ENCODE results near the gene NPIPB2. TPM values are rescaled to one million over a fixed set of nuclear protein-coding genes. Genes with fewer than 3 reads are reported as not detected.

NPIPB2 gene
- total and polyA plus RNA-seq, 2 of the 13 experiments (the other 11 are each of a cell fraction or from before 2014, with no cell fraction given), result 1.8 to 4.1 TPM

GRCh38 chr16:11914210-11915113, 27.4 kb downstream of the NPIPB2 start:
- BruUV-seq (replicated peaks), result TSS peak; percentile 45
- peak overlapping the region; percentile 92 for H3K9ac ChIP-seq (ENCODE audit: insufficient read depth, low read depth, low read length)
- H3K79me2 ChIP-seq (ENCODE audit: insufficient read depth, low read length), result peaks cover 59% of the 10 kb centered on the region
- WGBS (ENCODE audit: low lambda C conversion rate), result 1% methylated on average over 30 of the region's 30 CpGs
- no peaks in the 10 kb centered on the region; a peak in 1 of 5 replicates for H3K27me3 ChIP-seq (ENCODE audit: control insufficient read depth in 1 of 2, insufficient read depth in 2 of 2, low read length in 2 of 2)
- H3K9me3 ChIP-seq (ENCODE audit: low read length), result no peaks in the 10 kb centered on the region
- peaks cover 0 to 1% of the 10 kb centered on the region in 2 experiments; a peak in 2 of 5 replicates for H3K36me3 ChIP-seq (replicated peaks in 1 of 2; ENCODE audit: control insufficient read depth in 1 of 2, insufficient read depth in 2 of 2, low read length in 2 of 2)
- peak overlapping the region; percentile 83 for H3K27ac ChIP-seq (ENCODE audit: extremely low read length, insufficient read depth, low read length)
- ChIA-PET CTCF (ENCODE audit: low intra/inter-chr PET ratio, low total read pairs) (no interaction called here), POLR2A (interaction anchor here (1.0 to 1.4 kb wide), 2 partner anchors 62 to 543 kb away, joined by 3 read pairs; partner anchors contain the start of gene SNX29)
- DNase-seq (ENCODE audit: low spot score) (no peak), FAIRE-seq (peak; percentile 63), ATAC-seq (no peak)
- H3K4me3 ChIP-seq (replicated peaks in 1 of 3; ENCODE audit: insufficient read depth in 1 of 3, low read depth in 2 of 3, low read length in 3 of 3), result peak overlapping the region; percentile 71 to 98 (median 97)
- intact Hi-C loops (cut with micrococcal nuclease; ENCODE audit: unreplicated experiment) (loop anchor here (5.0 to 10.0 kb wide), 3 partner anchors 60 to 170 kb away; partner anchors contain the start of genes SNX29, TXNDC11 and ZC3H7A), in situ Hi-C loops (cut with HindIII; ENCODE audit: extremely low pct_ligation_motif_present, low pct_unique_long_range_greater_than_20kb) (no loop called here)
- H4K20me1 ChIP-seq (ENCODE audit: insufficient read depth, low read length), result peaks cover 54% of the 10 kb centered on the region
- peak overlapping the region; percentile 87 for H3K4me2 ChIP-seq (ENCODE audit: low read depth, low read length)
- H2AFZ ChIP-seq (ENCODE audit: low read length), result no peak overlapping the region
- peaks cover 58% of the 10 kb centered on the region for H3K4me1 ChIP-seq (ENCODE audit: insufficient read depth, low read length)
- TF ChIP-seq ZNF468 (CRISPR knock-in tag; IDR thresholded peaks at IDR 0.05), result no peak
- no peak for TF ChIP-seq ZNF720 (CRISPR knock-in tag; IDR thresholded peaks at IDR 0.05)
- peak; percentile 54; the same call in 1 of the 2 replicates for TF ChIP-seq PATZ1 (CRISPR knock-in tag; IDR thresholded peaks at IDR 0.05)
- 0 out of 2 replicates have a peak, but pooled peaks have one; percentile 41 for TF ChIP-seq ZNF792 (CRISPR knock-in tag; IDR thresholded peaks at IDR 0.05)
- 0 out of 2 replicates have a peak, but pooled peaks have one; percentile 3 for TF ChIP-seq BCL6 (CRISPR knock-in tag; IDR thresholded peaks at IDR 0.05)
- TF ChIP-seq ZNF619 (CRISPR knock-in tag; IDR thresholded peaks at IDR 0.05), result 0 out of 2 replicates have a peak, but pooled peaks have one; percentile 56
- no peak for TF ChIP-seq TARDBP (CRISPR knock-in tag; IDR thresholded peaks at IDR 0.05)
- peak; percentile 28; the same call in 1 of the 2 replicates for TF ChIP-seq MEF2D (CRISPR knock-in tag; IDR thresholded peaks at IDR 0.05)
- 0 out of 2 replicates have a peak, but pooled peaks have one; percentile 33 for TF ChIP-seq YEATS4 (CRISPR knock-in tag; IDR thresholded peaks at IDR 0.05; ENCODE audit: borderline replicate concordance)
- no peak for TF ChIP-seq TOPORS (CRISPR knock-in tag; IDR thresholded peaks at IDR 0.05)
- TF ChIP-seq NFYB (CRISPR knock-in tag; IDR thresholded peaks at IDR 0.05), result no peak
- 0 out of 2 replicates have a peak, but pooled peaks have one; percentile 9 for TF ChIP-seq CBX5 (CRISPR knock-in tag; IDR thresholded peaks at IDR 0.05; ENCODE audit: borderline replicate concordance)
- 0 out of 2 replicates have a peak, but pooled peaks have one; percentile 25 for TF ChIP-seq ZNF512 (CRISPR knock-in tag; IDR thresholded peaks at IDR 0.05)
- no peak for TF ChIP-seq DNMT1 (CRISPR knock-in tag; IDR thresholded peaks at IDR 0.05)
- TF ChIP-seq ZMAT3 (CRISPR knock-in tag; conservative IDR thresholded peaks at IDR 0.05), result peak; percentile 49; the same call in 1 of the 2 replicates
- peak; percentile 16; the same call in 1 of the 2 replicates for TF ChIP-seq KMT2B (CRISPR knock-in tag; IDR thresholded peaks at IDR 0.05)
- TF ChIP-seq SPEN (CRISPR knock-in tag; IDR thresholded peaks at IDR 0.05; ENCODE audit: low read depth), result 0 out of 2 replicates have a peak, but pooled peaks have one; percentile 15
- 0 out of 2 replicates have a peak, but pooled peaks have one; percentile 5 for TF ChIP-seq ZSCAN29 (CRISPR knock-in tag; conservative IDR thresholded peaks at IDR 0.05)
- no peak for TF ChIP-seq FOXC1 (CRISPR knock-in tag; IDR thresholded peaks at IDR 0.05; ENCODE audit: borderline replicate concordance)
- no peak for TF ChIP-seq YY1 (IDR thresholded peaks at IDR 0.05; ENCODE audit: insufficient read depth, insufficient replicate concordance, low read depth, low read length)
